Amniotic stem cell (primary cell): ENCODE results near the gene COG5.
"Not testable (repeated sequence)": the region's sequence is repeated elsewhere in the genome, so short reads cannot be mapped to it uniquely, and the experiment has no call there.

Source experiments
- DNase-seq: peaks from one replicate; lab custom pipeline; 2025; lab: John Stamatoyannopoulos, UW

COG5 gene

GRCh38 chr7:107157091-107157490 is 406.6 kb downstream of the COG5 start:
- no peak for DNase-seq

GRCh38 chr7:107155726-107156125 is 408.0 kb downstream of the COG5 start:
- DNase-seq, result not testable (repeated sequence)

- DNase-seq, result no peak
These were observed 408.9 kb downstream of the COG5 start for GRCh38 chr7:107154826-107155225.

- DNase-seq, result no peak
These were observed 411.7 kb downstream of the COG5 start for GRCh38 chr7:107152011-107152410.
